ENCODE results near the gene ASTE1.
"Not testable (repeated sequence)": the region's sequence is repeated elsewhere in the genome, so short reads cannot be mapped to it uniquely, and the experiment has no call there.

The ASTE1 gene

GRCh38 chr3:131008326-131008725 is 18.3 kb downstream of the ASTE1 start:
- DNase-seq (ENCODE audit: low read depth in 2 of 2), result no peak

GRCh38 chr3:131007782-131008181 is 18.8 kb downstream of the ASTE1 start:
- no peak for DNase-seq (ENCODE audit: low read depth in 2 of 2)

- no peak for DNase-seq (ENCODE audit: low read depth in 2 of 2)
Observed at GRCh38 chr3:131007256-131007655, 19.4 kb downstream of the ASTE1 start.

- DNase-seq (ENCODE audit: low read depth in 2 of 2), result no peak
Observed at GRCh38 chr3:131004603-131005002, 22.0 kb downstream of the ASTE1 start.

- no peak for DNase-seq (ENCODE audit: low read depth in 2 of 2)
Observed at GRCh38 chr3:131001071-131001470, 25.6 kb downstream of the ASTE1 start.

- DNase-seq (ENCODE audit: low read depth in 2 of 2), result no peak
Observed at GRCh38 chr3:130997289-130997688, 29.3 kb downstream of the ASTE1 start.

GRCh38 chr3:130992344-130992743 is 34.3 kb downstream of the ASTE1 start:
- no peak for DNase-seq (ENCODE audit: low read depth in 2 of 2)

GRCh38 chr3:130991126-130991525 is 35.5 kb downstream of the ASTE1 start:
- DNase-seq (ENCODE audit: low read depth in 2 of 2), result no peak

GRCh38 chr3:130990282-130990681 is 36.3 kb downstream of the ASTE1 start:
- no peak for DNase-seq (ENCODE audit: low read depth in 2 of 2)

GRCh38 chr3:130981469-130981868 is 45.2 kb downstream of the ASTE1 start:
- DNase-seq (ENCODE audit: low read depth in 2 of 2), result no peak

GRCh38 chr3:130979117-130979516 is 47.5 kb downstream of the ASTE1 start:
- no peak for DNase-seq (ENCODE audit: low read depth in 2 of 2)

- no peak for DNase-seq (ENCODE audit: low read depth in 2 of 2)
Observed at GRCh38 chr3:130976706-130977105, 49.9 kb downstream of the ASTE1 start.

GRCh38 chr3:130975251-130975650 is 51.4 kb downstream of the ASTE1 start:
- no peak for DNase-seq (ENCODE audit: low read depth in 2 of 2)

- no peak for DNase-seq (ENCODE audit: low read depth in 2 of 2)
Observed at GRCh38 chr3:130974201-130974600, 52.4 kb downstream of the ASTE1 start.

GRCh38 chr3:130973406-130973805 is 53.2 kb downstream of the ASTE1 start:
- no peak for DNase-seq (ENCODE audit: low read depth in 2 of 2)

GRCh38 chr3:130972592-130972991 is 54.0 kb downstream of the ASTE1 start:
- DNase-seq (ENCODE audit: low read depth in 2 of 2), result not testable (repeated sequence)

GRCh38 chr3:130971208-130971607 is 55.4 kb downstream of the ASTE1 start:
- DNase-seq (ENCODE audit: low read depth in 2 of 2), result no peak

- DNase-seq (ENCODE audit: low read depth in 2 of 2), result no peak
Observed at GRCh38 chr3:130969621-130970020, 57.0 kb downstream of the ASTE1 start.

GRCh38 chr3:130968221-130968620 is 58.4 kb downstream of the ASTE1 start:
- no peak for DNase-seq (ENCODE audit: low read depth in 2 of 2)

GRCh38 chr3:130967281-130967680 is 59.3 kb downstream of the ASTE1 start:
- no peak for DNase-seq (ENCODE audit: low read depth in 2 of 2)

GRCh38 chr3:130963878-130964277 is 62.7 kb downstream of the ASTE1 start:
- DNase-seq (ENCODE audit: low read depth in 2 of 2), result no peak

Data from activated CD4-positive, alpha-beta T cell treated with anti-CD3 and anti-CD28 coated beads for 24 hours (primary cell).